Measurements from ENCODE around the gene GALNTL6. TPM values are rescaled to one million over a fixed set of nuclear protein-coding genes. Genes with fewer than 3 reads are reported as not detected.

Gene GALNTL6
- total RNA-seq, 1 donor from 2014 or later = 2.1 TPM

- no peak overlapping the region for H3K9ac ChIP-seq (ENCODE audit: low read depth in 1 of 3, low read length in 3 of 3)
- no peaks in the 10 kb centered on the region for H3K9me3 ChIP-seq (ENCODE audit: control insufficient read depth in 3 of 3, low read length in 3 of 3)
- H3K27me3 ChIP-seq (ENCODE audit: control insufficient read depth in 3 of 3, insufficient read depth in 3 of 3, low read length in 3 of 3) = no peaks in the 10 kb centered on the region
- H3K36me3 ChIP-seq (ENCODE audit: control insufficient read depth in 3 of 3, insufficient read depth in 3 of 3, low read length in 3 of 3) = no peaks in the 10 kb centered on the region
- no peak overlapping the region for H3K4me3 ChIP-seq (ENCODE audit: low read length in 3 of 3)
- H3K4me1 ChIP-seq (ENCODE audit: control insufficient read depth in 3 of 3, insufficient read depth in 3 of 3, low read length in 3 of 3) = no peaks in the 10 kb centered on the region
- no peak overlapping the region for H3K27ac ChIP-seq (ENCODE audit: low read depth, low read length)
Measured at GRCh38 chr4:172480471-172480870, 667.3 kb downstream of the GALNTL6 start.

GRCh38 chr4:172481802-172482508 lies 668.8 kb downstream of the GALNTL6 start:
- Histone ChIP-seq H3K4me3 (ENCODE audit: low read length in 3 of 3) (no peak overlapping the region), H3K9me3 (ENCODE audit: control insufficient read depth in 3 of 3, low read length in 3 of 3) (no peaks in the 10 kb centered on the region), H3K36me3 (ENCODE audit: control insufficient read depth in 3 of 3, insufficient read depth in 3 of 3, low read length in 3 of 3) (no peaks in the 10 kb centered on the region), H3K4me1 (ENCODE audit: control insufficient read depth in 3 of 3, insufficient read depth in 3 of 3, low read length in 3 of 3) (no peaks in the 10 kb centered on the region), H3K27me3 (ENCODE audit: control insufficient read depth in 3 of 3, insufficient read depth in 3 of 3, low read length in 3 of 3) (no peaks in the 10 kb centered on the region), H3K9ac (ENCODE audit: low read depth in 1 of 3, low read length in 3 of 3) (no peak overlapping the region), H3K27ac (ENCODE audit: low read depth, low read length) (no peak overlapping the region)

GRCh38 chr4:172485007-172485406 lies 671.8 kb downstream of the GALNTL6 start:
- Histone ChIP-seq H3K4me3 (ENCODE audit: low read length in 3 of 3) (no peak overlapping the region), H3K4me1 (ENCODE audit: control insufficient read depth in 3 of 3, insufficient read depth in 3 of 3, low read length in 3 of 3) (no peaks in the 10 kb centered on the region), H3K27ac (ENCODE audit: low read depth, low read length) (no peak overlapping the region), H3K9ac (ENCODE audit: low read depth in 1 of 3, low read length in 3 of 3) (no peak overlapping the region), H3K36me3 (ENCODE audit: control insufficient read depth in 3 of 3, insufficient read depth in 3 of 3, low read length in 3 of 3) (no peaks in the 10 kb centered on the region), H3K9me3 (ENCODE audit: control insufficient read depth in 3 of 3, low read length in 3 of 3) (no peaks in the 10 kb centered on the region), H3K27me3 (ENCODE audit: control insufficient read depth in 3 of 3, insufficient read depth in 3 of 3, low read length in 3 of 3) (peaks cover 0 to 2% (median 0%) of the 10 kb centered on the region in 3 donors)

GRCh38 chr4:172486531-172486930 lies 673.3 kb downstream of the GALNTL6 start:
- H3K9ac ChIP-seq (ENCODE audit: low read depth in 1 of 3, low read length in 3 of 3) = no peak overlapping the region
- H3K4me3 ChIP-seq (ENCODE audit: low read length in 3 of 3) = no peak overlapping the region
- H3K4me1 ChIP-seq (ENCODE audit: control insufficient read depth in 3 of 3, insufficient read depth in 3 of 3, low read length in 3 of 3) = no peaks in the 10 kb centered on the region
- H3K36me3 ChIP-seq (ENCODE audit: control insufficient read depth in 3 of 3, insufficient read depth in 3 of 3, low read length in 3 of 3) = no peaks in the 10 kb centered on the region
- no peaks in the 10 kb centered on the region for H3K9me3 ChIP-seq (ENCODE audit: control insufficient read depth in 3 of 3, low read length in 3 of 3)
- H3K27ac ChIP-seq (ENCODE audit: low read depth, low read length) = no peak overlapping the region
- H3K27me3 ChIP-seq (ENCODE audit: control insufficient read depth in 3 of 3, insufficient read depth in 3 of 3, low read length in 3 of 3) = peaks cover 0 to 2% (median 0%) of the 10 kb centered on the region in 3 donors

GRCh38 chr4:172489861-172490260 lies 676.7 kb downstream of the GALNTL6 start:
- Histone ChIP-seq H3K9me3 (ENCODE audit: control insufficient read depth in 3 of 3, low read length in 3 of 3) (no peaks in the 10 kb centered on the region), H3K27me3 (ENCODE audit: control insufficient read depth in 3 of 3, insufficient read depth in 3 of 3, low read length in 3 of 3) (peaks cover 0 to 2% (median 0%) of the 10 kb centered on the region in 3 donors)

GRCh38 chr4:172495769-172496168 lies 682.6 kb downstream of the GALNTL6 start:
- Histone ChIP-seq H3K4me3 (ENCODE audit: low read length in 3 of 3) (no peak overlapping the region), H3K4me1 (ENCODE audit: control insufficient read depth in 3 of 3, insufficient read depth in 3 of 3, low read length in 3 of 3) (no peaks in the 10 kb centered on the region), H3K9me3 (ENCODE audit: control insufficient read depth in 3 of 3, low read length in 3 of 3) (no peaks in the 10 kb centered on the region), H3K36me3 (ENCODE audit: control insufficient read depth in 3 of 3, insufficient read depth in 3 of 3, low read length in 3 of 3) (no peaks in the 10 kb centered on the region), H3K27ac (ENCODE audit: low read depth, low read length) (no peak overlapping the region), H3K9ac (ENCODE audit: low read depth in 1 of 3, low read length in 3 of 3) (no peak overlapping the region), H3K27me3 (ENCODE audit: control insufficient read depth in 3 of 3, insufficient read depth in 3 of 3, low read length in 3 of 3) (no peaks in the 10 kb centered on the region)

More at GRCh38 chr4:172489861-172490260, 676.7 kb downstream of the GALNTL6 start:
- no peaks in the 10 kb centered on the region for H3K36me3 ChIP-seq (ENCODE audit: control insufficient read depth in 3 of 3, insufficient read depth in 3 of 3, low read length in 3 of 3)
- no peaks in the 10 kb centered on the region for H3K4me1 ChIP-seq (ENCODE audit: control insufficient read depth in 3 of 3, insufficient read depth in 3 of 3, low read length in 3 of 3)
- H3K27ac ChIP-seq (ENCODE audit: low read depth, low read length) = no peak overlapping the region
- no peak overlapping the region for H3K4me3 ChIP-seq (ENCODE audit: low read length in 3 of 3)
- no peak overlapping the region for H3K9ac ChIP-seq (ENCODE audit: low read depth in 1 of 3, low read length in 3 of 3)

GRCh38 chr4:172497321-172497720 lies 684.1 kb downstream of the GALNTL6 start:
- H3K9ac ChIP-seq (ENCODE audit: low read depth in 1 of 3, low read length in 3 of 3) = no peak overlapping the region
- H3K9me3 ChIP-seq (ENCODE audit: control insufficient read depth in 3 of 3, low read length in 3 of 3) = no peaks in the 10 kb centered on the region
- no peaks in the 10 kb centered on the region for H3K4me1 ChIP-seq (ENCODE audit: control insufficient read depth in 3 of 3, insufficient read depth in 3 of 3, low read length in 3 of 3)
- H3K27me3 ChIP-seq (ENCODE audit: control insufficient read depth in 3 of 3, insufficient read depth in 3 of 3, low read length in 3 of 3) = no peaks in the 10 kb centered on the region
- no peaks in the 10 kb centered on the region for H3K36me3 ChIP-seq (ENCODE audit: control insufficient read depth in 3 of 3, insufficient read depth in 3 of 3, low read length in 3 of 3)
- H3K4me3 ChIP-seq (ENCODE audit: low read length in 3 of 3) = no peak overlapping the region
- H3K27ac ChIP-seq (ENCODE audit: low read depth, low read length) = no peak overlapping the region

- Histone ChIP-seq H3K36me3 (ENCODE audit: control insufficient read depth in 3 of 3, insufficient read depth in 3 of 3, low read length in 3 of 3) (no peaks in the 10 kb centered on the region), H3K9ac (ENCODE audit: low read depth in 1 of 3, low read length in 3 of 3) (no peak overlapping the region), H3K27ac (ENCODE audit: low read depth, low read length) (no peak overlapping the region), H3K9me3 (ENCODE audit: control insufficient read depth in 3 of 3, low read length in 3 of 3) (no peaks in the 10 kb centered on the region), H3K4me3 (ENCODE audit: low read length in 3 of 3) (no peak overlapping the region), H3K4me1 (ENCODE audit: control insufficient read depth in 3 of 3, insufficient read depth in 3 of 3, low read length in 3 of 3) (no peaks in the 10 kb centered on the region), H3K27me3 (ENCODE audit: control insufficient read depth in 3 of 3, insufficient read depth in 3 of 3, low read length in 3 of 3) (no peaks in the 10 kb centered on the region)
Measured at GRCh38 chr4:172514011-172514410, 700.8 kb downstream of the GALNTL6 start.

GRCh38 chr4:172514801-172515200 lies 701.6 kb downstream of the GALNTL6 start:
- H3K4me1 ChIP-seq (ENCODE audit: control insufficient read depth in 3 of 3, insufficient read depth in 3 of 3, low read length in 3 of 3) = no peaks in the 10 kb centered on the region
- H3K36me3 ChIP-seq (ENCODE audit: control insufficient read depth in 3 of 3, insufficient read depth in 3 of 3, low read length in 3 of 3) = no peaks in the 10 kb centered on the region

GRCh38 chr4:172515266-172515879 lies 702.2 kb downstream of the GALNTL6 start:
- Histone ChIP-seq H3K9ac (ENCODE audit: low read depth in 1 of 3, low read length in 3 of 3) (no peak overlapping the region), H3K36me3 (ENCODE audit: control insufficient read depth in 3 of 3, insufficient read depth in 3 of 3, low read length in 3 of 3) (no peaks in the 10 kb centered on the region), H3K27ac (ENCODE audit: low read depth, low read length) (no peak overlapping the region), H3K4me3 (ENCODE audit: low read length in 3 of 3) (no peak overlapping the region), H3K4me1 (ENCODE audit: control insufficient read depth in 3 of 3, insufficient read depth in 3 of 3, low read length in 3 of 3) (no peaks in the 10 kb centered on the region), H3K9me3 (ENCODE audit: control insufficient read depth in 3 of 3, low read length in 3 of 3) (no peaks in the 10 kb centered on the region), H3K27me3 (ENCODE audit: control insufficient read depth in 3 of 3, insufficient read depth in 3 of 3, low read length in 3 of 3) (no peaks in the 10 kb centered on the region)

More at GRCh38 chr4:172514801-172515200, 701.6 kb downstream of the GALNTL6 start:
- H3K9ac ChIP-seq (ENCODE audit: low read depth in 1 of 3, low read length in 3 of 3) = no peak overlapping the region
- H3K9me3 ChIP-seq (ENCODE audit: control insufficient read depth in 3 of 3, low read length in 3 of 3) = no peaks in the 10 kb centered on the region
- no peak overlapping the region for H3K27ac ChIP-seq (ENCODE audit: low read depth, low read length)
- H3K4me3 ChIP-seq (ENCODE audit: low read length in 3 of 3) = no peak overlapping the region
- no peaks in the 10 kb centered on the region for H3K27me3 ChIP-seq (ENCODE audit: control insufficient read depth in 3 of 3, insufficient read depth in 3 of 3, low read length in 3 of 3)

All from skeletal muscle tissue (tissue), 4 donors.